Measurements from ENCODE around the gene LANCL2. TPM values are rescaled to one million over a fixed set of nuclear protein-coding genes. Genes with fewer than 3 reads are reported as not detected.

LANCL2 gene
- total and polyA plus RNA-seq, 9 of the 15 experiments (the other 6 are each of a cell fraction or from before 2014, with no cell fraction given), result 5.3 to 18.5 (median 13.5) TPM

DNA sequence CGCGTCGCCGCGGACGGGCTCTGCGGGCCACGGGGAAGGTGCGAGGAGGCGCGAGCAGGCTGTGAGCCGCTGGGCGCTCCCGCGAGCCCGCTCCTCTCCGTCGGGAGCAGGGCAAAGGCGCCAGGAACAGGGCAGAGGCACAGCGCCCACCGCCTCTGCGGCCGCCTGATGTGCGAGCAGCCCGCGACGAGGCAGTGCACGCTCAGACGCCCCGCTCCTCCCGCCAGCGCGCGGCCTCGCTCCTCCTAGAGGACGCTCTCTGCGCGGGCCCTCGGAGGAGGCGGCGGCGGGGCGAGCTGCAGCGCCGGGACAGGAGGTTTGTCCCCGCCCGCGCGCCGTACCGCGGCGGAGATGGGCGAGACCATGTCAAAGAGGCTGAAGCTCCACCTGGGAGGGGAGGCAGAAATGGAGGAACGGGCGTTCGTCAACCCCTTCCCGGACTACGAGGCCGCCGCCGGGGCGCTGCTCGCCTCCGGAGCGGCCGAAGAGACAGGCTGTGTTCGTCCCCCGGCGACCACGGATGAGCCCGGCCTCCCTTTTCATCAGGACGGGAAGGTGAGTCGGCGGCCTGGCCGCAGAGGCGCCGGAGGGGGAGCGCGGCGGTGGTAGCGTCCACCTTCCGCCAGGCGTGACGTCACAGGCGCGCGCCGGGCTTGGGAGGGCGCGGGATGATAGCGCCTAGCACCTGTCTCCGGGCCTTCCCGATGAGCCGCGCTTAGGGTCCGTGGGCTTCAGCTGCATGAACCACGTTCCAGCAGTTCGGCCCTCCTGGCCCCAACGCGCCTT is 731 bp downstream of the LANCL2 start (continued):
- TF ChIP-seq TSC22D4 (tag; IDR thresholded peaks at IDR 0.05), result no peak
- no peak for TF ChIP-seq ZNF23 (CRISPR knock-in tag; IDR thresholded peaks at IDR 0.05)
- no peak for TF ChIP-seq SMARCA4 (IDR thresholded peaks at IDR 0.05)
- TF ChIP-seq CHD1 (IDR thresholded peaks at IDR 0.05; ENCODE audit: low read length), result no peak
- TF ChIP-seq HNRNPL (IDR thresholded peaks at IDR 0.05; ENCODE audit: low read depth, low read length), result no peak; the same call in 1 of the 2 replicates
- TF ChIP-seq NUFIP1 (IDR thresholded peaks at IDR 0.05; ENCODE audit: partially characterized antibody), result peak; percentile 52
- TF ChIP-seq, protein P1, sequence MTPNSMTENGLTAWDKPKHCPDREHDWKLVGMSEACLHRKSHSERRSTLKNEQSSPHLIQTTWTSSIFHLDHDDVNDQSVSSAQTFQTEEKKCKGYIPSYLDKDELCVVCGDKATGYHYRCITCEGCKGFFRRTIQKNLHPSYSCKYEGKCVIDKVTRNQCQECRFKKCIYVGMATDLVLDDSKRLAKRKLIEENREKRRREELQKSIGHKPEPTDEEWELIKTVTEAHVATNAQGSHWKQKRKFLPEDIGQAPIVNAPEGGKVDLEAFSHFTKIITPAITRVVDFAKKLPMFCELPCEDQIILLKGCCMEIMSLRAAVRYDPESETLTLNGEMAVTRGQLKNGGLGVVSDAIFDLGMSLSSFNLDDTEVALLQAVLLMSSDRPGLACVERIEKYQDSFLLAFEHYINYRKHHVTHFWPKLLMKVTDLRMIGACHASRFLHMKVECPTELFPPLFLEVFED (CRISPR knock-in tag; conservative IDR thresholded peaks at IDR 0.05), result no peak
- TF ChIP-seq ZNF584 (CRISPR knock-in tag; IDR thresholded peaks at IDR 0.05; ENCODE audit: low read depth), result no peak
- no peak for TF ChIP-seq MTF1 (CRISPR knock-in tag; IDR thresholded peaks at IDR 0.05; ENCODE audit: borderline replicate concordance)
- no peak for TF ChIP-seq ZNF165 (CRISPR knock-in tag; IDR thresholded peaks at IDR 0.05; ENCODE audit: borderline replicate concordance)
- no peak for TF ChIP-seq SP2 (IDR thresholded peaks at IDR 0.05; ENCODE audit: extremely low read depth, low read depth, low read length, poor library complexity, severe bottlenecking)
- no peak; the same call in 1 of the 2 replicates for TF ChIP-seq ETV5 (CRISPR knock-in tag; IDR thresholded peaks at IDR 0.05; ENCODE audit: low read depth)
- TF ChIP-seq GATAD2A (IDR thresholded peaks at IDR 0.05), result no peak
- TF ChIP-seq NCOA1 (IDR thresholded peaks at IDR 0.05; ENCODE audit: low read depth), result no peak
- no peak for TF ChIP-seq ZNF140 (CRISPR knock-in tag; IDR thresholded peaks at IDR 0.05)
- 0 out of 2 replicates have a peak, but pooled peaks have one; percentile 36 for TF ChIP-seq ZBED1 (IDR thresholded peaks at IDR 0.05)
- TF ChIP-seq SIN3A (IDR thresholded peaks at IDR 0.05; ENCODE audit: borderline replicate concordance in 2 of 2, control insufficient read depth in 1 of 2, low read depth in 2 of 2, low read length in 2 of 2), result peak in 1 of 2 experiments; percentile 58; a peak in 2 of 4 replicates
- no peak for TF ChIP-seq MTA2 (IDR thresholded peaks at IDR 0.05; ENCODE audit: low read depth)
- TF ChIP-seq GATAD2B (IDR thresholded peaks at IDR 0.05; ENCODE audit: borderline replicate concordance), result no peak
- no peak for TF ChIP-seq HNRNPUL1 (IDR thresholded peaks at IDR 0.05; ENCODE audit: low read length)
- TF ChIP-seq, protein P2, sequence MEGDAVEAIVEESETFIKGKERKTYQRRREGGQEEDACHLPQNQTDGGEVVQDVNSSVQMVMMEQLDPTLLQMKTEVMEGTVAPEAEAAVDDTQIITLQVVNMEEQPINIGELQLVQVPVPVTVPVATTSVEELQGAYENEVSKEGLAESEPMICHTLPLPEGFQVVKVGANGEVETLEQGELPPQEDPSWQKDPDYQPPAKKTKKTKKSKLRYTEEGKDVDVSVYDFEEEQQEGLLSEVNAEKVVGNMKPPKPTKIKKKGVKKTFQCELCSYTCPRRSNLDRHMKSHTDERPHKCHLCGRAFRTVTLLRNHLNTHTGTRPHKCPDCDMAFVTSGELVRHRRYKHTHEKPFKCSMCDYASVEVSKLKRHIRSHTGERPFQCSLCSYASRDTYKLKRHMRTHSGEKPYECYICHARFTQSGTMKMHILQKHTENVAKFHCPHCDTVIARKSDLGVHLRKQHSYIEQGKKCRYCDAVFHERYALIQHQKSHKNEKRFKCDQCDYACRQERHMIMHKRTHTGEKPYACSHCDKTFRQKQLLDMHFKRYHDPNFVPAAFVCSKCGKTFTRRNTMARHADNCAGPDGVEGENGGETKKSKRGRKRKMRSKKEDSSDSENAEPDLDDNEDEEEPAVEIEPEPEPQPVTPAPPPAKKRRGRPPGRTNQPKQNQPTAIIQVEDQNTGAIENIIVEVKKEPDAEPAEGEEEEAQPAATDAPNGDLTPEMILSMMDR (IDR thresholded peaks at IDR 0.05 in 2 of 3, conservative IDR thresholded peaks at IDR 0.05 in 1 of 3; ENCODE audit: insufficient read depth in 2 of 3, low read depth in 1 of 3, low read length in 3 of 3), result peak; percentile 37 to 62 (median 40); a peak in 5 of 6 replicates
- TF ChIP-seq, protein P3, sequence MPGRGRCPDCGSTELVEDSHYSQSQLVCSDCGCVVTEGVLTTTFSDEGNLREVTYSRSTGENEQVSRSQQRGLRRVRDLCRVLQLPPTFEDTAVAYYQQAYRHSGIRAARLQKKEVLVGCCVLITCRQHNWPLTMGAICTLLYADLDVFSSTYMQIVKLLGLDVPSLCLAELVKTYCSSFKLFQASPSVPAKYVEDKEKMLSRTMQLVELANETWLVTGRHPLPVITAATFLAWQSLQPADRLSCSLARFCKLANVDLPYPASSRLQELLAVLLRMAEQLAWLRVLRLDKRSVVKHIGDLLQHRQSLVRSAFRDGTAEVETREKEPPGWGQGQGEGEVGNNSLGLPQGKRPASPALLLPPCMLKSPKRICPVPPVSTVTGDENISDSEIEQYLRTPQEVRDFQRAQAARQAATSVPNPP (IDR thresholded peaks at IDR 0.05; ENCODE audit: borderline replicate concordance, insufficient read depth, insufficient read length), result no peak
- no peak for TF ChIP-seq GTF2A2 (tag; IDR thresholded peaks at IDR 0.05)
- TF ChIP-seq ZNF507 (tag; conservative IDR thresholded peaks at IDR 0.05), result no peak
